Measurements from ENCODE around the gene HCCS.
"Not testable (repeated sequence)": the region's sequence is repeated elsewhere in the genome, so short reads cannot be mapped to it uniquely, and the experiment has no call there.

Gene HCCS

GRCh38 chrX:11105080-11105479 is 6.1 kb upstream of the HCCS start:
- H3K27ac ChIP-seq, result no peak overlapping the region
- no peak for TF ChIP-seq CTCF (conservative IDR thresholded peaks at IDR 0.05)

- no peak overlapping the region for H3K27ac ChIP-seq
- no peak for TF ChIP-seq CTCF (conservative IDR thresholded peaks at IDR 0.05)
Measured at GRCh38 chrX:11108253-11108941, 2.7 kb upstream of the HCCS start.

GRCh38 chrX:11109968-11110367 is 1.2 kb upstream of the HCCS start:
- H3K27ac ChIP-seq, result no peak overlapping the region; the same call in 1 of the 2 replicates

GRCh38 chrX:11111947-11112346 is 815 bp downstream of the HCCS start:
- H3K27ac ChIP-seq, result peak overlapping the region; percentile 72
- no peak for TF ChIP-seq CTCF (conservative IDR thresholded peaks at IDR 0.05)

More at GRCh38 chrX:11109968-11110367, 1.2 kb upstream of the HCCS start:
- no peak for TF ChIP-seq CTCF (conservative IDR thresholded peaks at IDR 0.05)

- no peak for TF ChIP-seq CTCF (conservative IDR thresholded peaks at IDR 0.05)
- no peak overlapping the region for H3K27ac ChIP-seq
Measured at GRCh38 chrX:11113731-11114130, 2.6 kb downstream of the HCCS start.

- no peak for TF ChIP-seq CTCF (conservative IDR thresholded peaks at IDR 0.05)
Measured at GRCh38 chrX:11117745-11118144, 6.6 kb downstream of the HCCS start.

GRCh38 chrX:11119313-11119943 is 8.3 kb downstream of the HCCS start:
- no peak for TF ChIP-seq CTCF (conservative IDR thresholded peaks at IDR 0.05)
- H3K27ac ChIP-seq, result no peak overlapping the region

More at GRCh38 chrX:11117745-11118144, 6.6 kb downstream of the HCCS start:
- no peak overlapping the region for H3K27ac ChIP-seq

GRCh38 chrX:11123087-11123486 is 12.0 kb downstream of the HCCS start:
- H3K27ac ChIP-seq, result not testable (repeated sequence)
